HAP-1 (cell line): ENCODE results near the gene HPSE2.
"Not testable (repeated sequence)": the region's sequence is repeated elsewhere in the genome, so short reads cannot be mapped to it uniquely, and the experiment has no call there.

Experiments
- DNase-seq, 2 experiments: peaks; one replicate each; pipeline ENCODE4 v3.0.0-alpha.2; 2016 to 2020; ENCODE audit warnings: low spot score in 2 of 2
- H3K27me3 ChIP-seq: fragments of 250-450 bp; sonication (Bioruptor Pico); 2 replicates; pipeline ENCODE4 v1.5.1; 2020; ENCODE audit warnings: low read depth, mild to moderate bottlenecking, moderate library complexity
- H3K36me3 ChIP-seq: fragments of 250-450 bp; sonication (Bioruptor Pico); replicated peaks from 2 replicates; pipeline ENCODE4 v1.5.1; 2020; ENCODE audit warnings: mild to moderate bottlenecking
- H3K4me1 ChIP-seq: fragments of 250-450 bp; sonication (Bioruptor Pico); 2 replicates; pipeline ENCODE4 v1.5.1; 2020; ENCODE audit warnings: mild to moderate bottlenecking
- H3K4me3 ChIP-seq: fragments of 250-450 bp; sonication (Bioruptor Pico); 2 replicates; pipeline ENCODE4 v1.5.1; 2020; ENCODE audit warnings: mild to moderate bottlenecking, moderate library complexity
- H3K9me3 ChIP-seq: fragments of 250-450 bp; sonication (Bioruptor Pico); 2 replicates; pipeline ENCODE4 v1.5.1; 2020; ENCODE audit warnings: mild to moderate bottlenecking, moderate library complexity
- in situ Hi-C: fragments of 300-500 bp; cut with MboI; formaldehyde crosslinking; loops from 3 replicates; pipeline ENCODE4 v1.14.3; 2020; ENCODE audit warnings: low sequenced_read_pairs, inconsistent platforms, mixed read lengths

Gene HPSE2

GRCh38 chr10:99010286-99010685, 225.4 kb downstream of the HPSE2 start:
- no peak for DNase-seq
- in situ Hi-C loops = no loop called here
- Histone ChIP-seq H3K9me3 (no peaks in the 10 kb centered on the region), H3K36me3 (no peaks in the 10 kb centered on the region), H3K4me1 (no peaks in the 10 kb centered on the region), H3K4me3 (no peak overlapping the region), H3K27me3 (no peaks in the 10 kb centered on the region)

GRCh38 chr10:99008054-99008453, 227.6 kb downstream of the HPSE2 start:
- no peak for DNase-seq
- H3K36me3 ChIP-seq = no peaks in the 10 kb centered on the region
- in situ Hi-C loops = no loop called here
- H3K27me3 ChIP-seq = no peaks in the 10 kb centered on the region
- H3K9me3 ChIP-seq = no peaks in the 10 kb centered on the region
- no peaks in the 10 kb centered on the region for H3K4me1 ChIP-seq
- H3K4me3 ChIP-seq = no peak overlapping the region

- no peak for DNase-seq
- no peaks in the 10 kb centered on the region for H3K9me3 ChIP-seq
- no peaks in the 10 kb centered on the region for H3K27me3 ChIP-seq
- no peak overlapping the region for H3K4me3 ChIP-seq
- H3K36me3 ChIP-seq = no peaks in the 10 kb centered on the region
- H3K4me1 ChIP-seq = no peaks in the 10 kb centered on the region
- in situ Hi-C loops = no loop called here
Measured at GRCh38 chr10:99007457-99007856, 228.2 kb downstream of the HPSE2 start.

- no peaks in the 10 kb centered on the region for H3K27me3 ChIP-seq
- no peak for DNase-seq
- no peaks in the 10 kb centered on the region for H3K4me1 ChIP-seq
- H3K4me3 ChIP-seq = no peak overlapping the region
- in situ Hi-C loops = no loop called here
- no peaks in the 10 kb centered on the region for H3K36me3 ChIP-seq
- no peaks in the 10 kb centered on the region for H3K9me3 ChIP-seq
Measured at GRCh38 chr10:99005254-99005653, 230.4 kb downstream of the HPSE2 start.

GRCh38 chr10:99004738-99005137, 230.9 kb downstream of the HPSE2 start:
- in situ Hi-C loops = no loop called here
- H3K36me3 ChIP-seq = no peaks in the 10 kb centered on the region
- no peaks in the 10 kb centered on the region for H3K27me3 ChIP-seq
- no peak for DNase-seq
- H3K4me3 ChIP-seq = no peak overlapping the region
- H3K4me1 ChIP-seq = no peaks in the 10 kb centered on the region
- no peaks in the 10 kb centered on the region for H3K9me3 ChIP-seq

GRCh38 chr10:99002392-99002791, 233.3 kb downstream of the HPSE2 start:
- H3K27me3 ChIP-seq = no peaks in the 10 kb centered on the region
- H3K36me3 ChIP-seq = no peaks in the 10 kb centered on the region
- no peaks in the 10 kb centered on the region for H3K4me1 ChIP-seq
- no peaks in the 10 kb centered on the region for H3K9me3 ChIP-seq
- no peak overlapping the region for H3K4me3 ChIP-seq
- in situ Hi-C loops = no loop called here
- no peak for DNase-seq

- Histone ChIP-seq H3K9me3 (no peaks in the 10 kb centered on the region), H3K27me3 (no peaks in the 10 kb centered on the region), H3K4me1 (no peaks in the 10 kb centered on the region), H3K36me3 (no peaks in the 10 kb centered on the region), H3K4me3 (no peak overlapping the region)
- in situ Hi-C loops = no loop called here
- DNase-seq = no peak
Measured at GRCh38 chr10:98997596-98997995, 238.1 kb downstream of the HPSE2 start.

GRCh38 chr10:98994030-98994429, 241.6 kb downstream of the HPSE2 start:
- in situ Hi-C loops = no loop called here
- H3K4me1 ChIP-seq = no peaks in the 10 kb centered on the region
- no peaks in the 10 kb centered on the region for H3K27me3 ChIP-seq
- no peaks in the 10 kb centered on the region for H3K9me3 ChIP-seq
- DNase-seq = no peak
- no peaks in the 10 kb centered on the region for H3K36me3 ChIP-seq
- H3K4me3 ChIP-seq = no peak overlapping the region

- H3K9me3 ChIP-seq, H3K27me3 ChIP-seq, DNase-seq, H3K36me3 ChIP-seq, in situ Hi-C loops, H3K4me1 ChIP-seq, H3K4me3 ChIP-seq: not testable (repeated sequence)
Measured at GRCh38 chr10:98983751-98984150, 251.9 kb downstream of the HPSE2 start.

- no peak overlapping the region for H3K4me3 ChIP-seq
- no peak for DNase-seq
- no peaks in the 10 kb centered on the region for H3K36me3 ChIP-seq
- no peaks in the 10 kb centered on the region; the same call in 1 of the 2 replicates for H3K27me3 ChIP-seq
- H3K9me3 ChIP-seq = no peaks in the 10 kb centered on the region
- in situ Hi-C loops = no loop called here
- no peaks in the 10 kb centered on the region for H3K4me1 ChIP-seq
Measured at GRCh38 chr10:98980353-98980752, 255.3 kb downstream of the HPSE2 start.

GRCh38 chr10:98971464-98971863, 264.2 kb downstream of the HPSE2 start:
- H3K4me3 ChIP-seq = no peak overlapping the region
- H3K9me3 ChIP-seq = no peaks in the 10 kb centered on the region; the same call in 1 of the 2 replicates
- H3K4me1 ChIP-seq = no peaks in the 10 kb centered on the region
- H3K27me3 ChIP-seq = peaks cover 5% of the 10 kb centered on the region
- H3K36me3 ChIP-seq = no peaks in the 10 kb centered on the region
- in situ Hi-C loops = no loop called here
- no peak for DNase-seq

- H3K9me3 ChIP-seq = no peaks in the 10 kb centered on the region; the same call in 1 of the 2 replicates
- no peaks in the 10 kb centered on the region for H3K4me1 ChIP-seq
- in situ Hi-C loops = no loop called here
- no peaks in the 10 kb centered on the region for H3K36me3 ChIP-seq
- peaks cover 5% of the 10 kb centered on the region for H3K27me3 ChIP-seq
- no peak for DNase-seq
- H3K4me3 ChIP-seq = no peak overlapping the region
Measured at GRCh38 chr10:98967601-98968000, 268.1 kb downstream of the HPSE2 start.

GRCh38 chr10:98963608-98964007, 272.0 kb downstream of the HPSE2 start:
- in situ Hi-C loops = no loop called here
- H3K27me3 ChIP-seq = no peaks in the 10 kb centered on the region
- no peak for DNase-seq
- no peak overlapping the region for H3K4me3 ChIP-seq
- peaks cover 14% of the 10 kb centered on the region for H3K4me1 ChIP-seq
- H3K36me3 ChIP-seq = no peaks in the 10 kb centered on the region
- H3K9me3 ChIP-seq = no peaks in the 10 kb centered on the region; the same call in 1 of the 2 replicates

- in situ Hi-C loops = no loop called here
- H3K36me3 ChIP-seq = no peaks in the 10 kb centered on the region
- no peak overlapping the region for H3K4me3 ChIP-seq
- DNase-seq = peak; percentile 56 to 92
- peaks cover 21% of the 10 kb centered on the region for H3K4me1 ChIP-seq
- H3K27me3 ChIP-seq = no peaks in the 10 kb centered on the region
- H3K9me3 ChIP-seq = no peaks in the 10 kb centered on the region
Measured at GRCh38 chr10:98959379-98959778, 276.3 kb downstream of the HPSE2 start.

GRCh38 chr10:98957801-98958200, 277.9 kb downstream of the HPSE2 start:
- DNase-seq = no peak
- Histone ChIP-seq H3K36me3 (no peaks in the 10 kb centered on the region), H3K9me3 (no peaks in the 10 kb centered on the region), H3K4me1 (peaks cover 21% of the 10 kb centered on the region), H3K27me3 (no peaks in the 10 kb centered on the region), H3K4me3 (no peak overlapping the region)
- in situ Hi-C loops = no loop called here
